Lower leg skin (tissue), 4 donors: ENCODE results near the gene CCL22. TPM values are rescaled to one million over a fixed set of nuclear protein-coding genes. Genes with fewer than 3 reads are reported as not detected.
"Not testable (repeated sequence)": the region's sequence is repeated elsewhere in the genome, so short reads cannot be mapped to it uniquely, and the experiment has no call there.

Source experiments
- DNase-seq, 2 donors: peaks; one replicate each; pipeline ENCODE4 v3.0.0-alpha.2; 2019; ENCODE audit warnings: low spot score in 2 of 2
- H3K4me3 ChIP-seq: fragments of 200-600 bp; sonication (generic); 2 replicates; pipeline ENCODE4 v1.5.1; 2017; ENCODE audit warnings: mild to moderate bottlenecking, low read depth; ENCODE audit not compliant: poor library complexity, severe bottlenecking
- POLR2A ChIP-seq, 2 donors: fragments of 450-650 bp; IDR thresholded peaks; one replicate each; pipeline ENCODE4 v1.6.1; 2016 to 2017; ENCODE audit warnings: antibody characterized with exemption in 2 of 2, mild to moderate bottlenecking in 1 of 2, moderate library complexity in 1 of 2
- WGBS, 2 donors: methylation state at CpG; one replicate each; pipeline ENCODE4 v1.1.5; 2018; 5-methylcytosine and 5-hydroxymethylcytosine counted together
- intact Hi-C: fragments of 100-400 bp; cut with DNase I; formaldehyde crosslinking; loops from one replicate; pipeline ENCODE4 v1.15.0; 2023; ENCODE audit warnings: low total_unique reads
- total RNA-seq, 4 donors: library from RNA; depleted of rRNA; stranded (reverse); fragments of >200 nt; gene quantifications; one replicate each; pipeline ENCODE4 v1.1.0, GENCODE V29; 2016
- TF ChIP-seq, protein P1 (sequence below), 3 donors: fragments of 450-650 bp; IDR thresholded peaks; one replicate each; pipeline ENCODE4 v1.5.1; 2016; ENCODE audit warnings: antibody characterized with exemption in 3 of 3, mild to moderate bottlenecking in 3 of 3, moderate library complexity in 2 of 3

Gene CCL22
- total RNA-seq, 4 donors from 2014 or later, result 0.99 to 10.1 (median 2.0) TPM

DNA sequence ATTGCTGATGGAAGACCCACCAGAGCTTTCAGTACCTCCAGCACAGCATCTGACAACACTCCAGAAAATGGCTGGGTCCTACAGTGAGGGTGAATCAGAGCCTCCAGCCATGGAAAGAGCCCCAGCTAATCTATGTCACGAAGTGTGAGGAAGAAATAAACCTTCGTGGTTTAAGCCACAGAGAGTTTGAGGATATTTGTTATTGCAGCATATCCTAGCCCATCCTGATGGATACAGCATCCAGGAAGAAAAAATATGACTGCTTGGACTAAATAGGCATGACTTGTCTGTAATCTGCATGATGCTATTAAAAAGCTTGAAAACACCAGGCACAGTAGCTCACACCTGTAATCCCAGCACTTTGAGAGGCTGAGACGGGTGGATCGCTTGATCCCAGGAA lies 32.7 kb downstream of the CCL22 start:
- intact Hi-C loops, result no loop called here
- WGBS, 2 donors, result 70 to 80% methylated on average over 4 of the region's 4 CpGs
- DNase-seq, result no peak
- no peak overlapping the region for H3K4me3 ChIP-seq
- no peak for TF ChIP-seq POLR2A (IDR thresholded peaks at IDR 0.05)
- TF ChIP-seq, protein P1, sequence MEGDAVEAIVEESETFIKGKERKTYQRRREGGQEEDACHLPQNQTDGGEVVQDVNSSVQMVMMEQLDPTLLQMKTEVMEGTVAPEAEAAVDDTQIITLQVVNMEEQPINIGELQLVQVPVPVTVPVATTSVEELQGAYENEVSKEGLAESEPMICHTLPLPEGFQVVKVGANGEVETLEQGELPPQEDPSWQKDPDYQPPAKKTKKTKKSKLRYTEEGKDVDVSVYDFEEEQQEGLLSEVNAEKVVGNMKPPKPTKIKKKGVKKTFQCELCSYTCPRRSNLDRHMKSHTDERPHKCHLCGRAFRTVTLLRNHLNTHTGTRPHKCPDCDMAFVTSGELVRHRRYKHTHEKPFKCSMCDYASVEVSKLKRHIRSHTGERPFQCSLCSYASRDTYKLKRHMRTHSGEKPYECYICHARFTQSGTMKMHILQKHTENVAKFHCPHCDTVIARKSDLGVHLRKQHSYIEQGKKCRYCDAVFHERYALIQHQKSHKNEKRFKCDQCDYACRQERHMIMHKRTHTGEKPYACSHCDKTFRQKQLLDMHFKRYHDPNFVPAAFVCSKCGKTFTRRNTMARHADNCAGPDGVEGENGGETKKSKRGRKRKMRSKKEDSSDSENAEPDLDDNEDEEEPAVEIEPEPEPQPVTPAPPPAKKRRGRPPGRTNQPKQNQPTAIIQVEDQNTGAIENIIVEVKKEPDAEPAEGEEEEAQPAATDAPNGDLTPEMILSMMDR (IDR thresholded peaks at IDR 0.05), result no peak

DNA sequence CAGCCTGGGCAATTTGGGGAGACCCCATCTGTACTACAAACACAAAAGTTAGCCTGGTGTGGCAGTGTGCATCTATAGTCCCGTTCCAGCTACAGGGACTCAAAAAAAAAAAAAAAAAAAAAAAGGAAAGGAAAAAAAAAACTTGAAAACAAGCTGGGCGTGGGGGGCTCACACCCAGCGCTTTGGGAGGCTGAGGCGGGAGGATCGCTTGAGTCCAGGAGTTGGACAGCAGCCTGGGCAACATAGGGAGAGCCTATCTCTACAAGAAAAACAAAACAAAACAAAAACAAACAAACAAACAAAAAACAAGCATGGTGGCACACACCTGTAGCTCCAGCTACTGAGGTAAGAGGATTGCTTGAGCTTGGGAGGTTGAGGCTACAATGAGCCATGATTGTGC lies 33.1 kb downstream of the CCL22 start:
- no peak for DNase-seq
- 77% methylated on average over 5 of the region's 5 CpGs for WGBS, 2 donors
- intact Hi-C loops, result no loop called here
- no peak overlapping the region for H3K4me3 ChIP-seq
- TF ChIP-seq POLR2A (IDR thresholded peaks at IDR 0.05), result no peak
- TF ChIP-seq, protein P1 (IDR thresholded peaks at IDR 0.05), result no peak

DNA sequence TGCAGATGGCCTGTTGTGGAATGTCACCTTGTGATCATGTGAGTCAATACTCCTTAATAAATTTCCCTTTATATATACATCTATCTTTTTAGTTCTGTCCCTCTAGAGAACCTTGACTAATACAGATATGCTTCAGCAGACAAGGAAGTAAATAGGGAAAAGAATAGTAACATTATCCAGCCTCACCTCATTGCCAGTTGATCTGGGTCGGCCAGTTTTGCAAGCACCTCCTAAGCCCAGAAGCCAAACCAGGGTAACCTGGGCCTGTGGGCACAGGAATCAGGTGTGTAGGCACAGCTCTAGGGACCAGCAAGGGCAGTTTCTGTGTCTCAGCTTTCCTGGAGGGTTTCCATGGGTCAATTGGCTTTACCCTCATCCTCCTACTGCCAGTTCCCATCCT lies 34.1 kb downstream of the CCL22 start:
- no peak for DNase-seq
- WGBS, 2 donors, result 30 to 59% methylated on average over 1 of the region's 1 CpG
- TF ChIP-seq POLR2A (IDR thresholded peaks at IDR 0.05), result no peak
- TF ChIP-seq, protein P1 (IDR thresholded peaks at IDR 0.05), result no peak
- H3K4me3 ChIP-seq, result no peak overlapping the region
- intact Hi-C loops, result no loop called here

DNA sequence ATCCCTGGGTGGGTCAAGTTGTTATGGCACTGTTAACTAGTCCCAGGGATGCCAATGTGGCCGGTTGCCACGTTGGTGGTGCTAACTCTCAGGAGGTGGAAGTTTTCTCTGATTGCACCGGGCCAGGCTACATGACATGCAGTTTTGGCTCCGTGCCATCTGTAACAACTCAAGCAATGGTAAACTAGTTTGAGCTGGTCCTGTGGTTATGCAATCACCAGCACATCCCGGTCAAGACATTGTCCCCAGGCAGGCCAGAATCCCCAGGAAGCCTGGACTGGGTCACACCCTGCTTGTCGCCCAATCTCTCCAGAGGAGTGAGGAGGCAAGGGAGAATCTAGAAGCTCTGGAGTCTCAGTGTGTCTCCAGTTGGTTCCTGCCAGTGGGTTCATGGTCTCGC lies 35.9 kb downstream of the CCL22 start:
- H3K4me3 ChIP-seq, result no peak overlapping the region
- no peak for TF ChIP-seq POLR2A (IDR thresholded peaks at IDR 0.05)
- TF ChIP-seq, protein P1 (IDR thresholded peaks at IDR 0.05), result no peak
- intact Hi-C loops, result no loop called here
- DNase-seq, result peak in 1 of 2 donors; percentile 54
- WGBS, 2 donors, result 28 to 33% methylated on average over 7 of the region's 7 CpGs

DNA sequence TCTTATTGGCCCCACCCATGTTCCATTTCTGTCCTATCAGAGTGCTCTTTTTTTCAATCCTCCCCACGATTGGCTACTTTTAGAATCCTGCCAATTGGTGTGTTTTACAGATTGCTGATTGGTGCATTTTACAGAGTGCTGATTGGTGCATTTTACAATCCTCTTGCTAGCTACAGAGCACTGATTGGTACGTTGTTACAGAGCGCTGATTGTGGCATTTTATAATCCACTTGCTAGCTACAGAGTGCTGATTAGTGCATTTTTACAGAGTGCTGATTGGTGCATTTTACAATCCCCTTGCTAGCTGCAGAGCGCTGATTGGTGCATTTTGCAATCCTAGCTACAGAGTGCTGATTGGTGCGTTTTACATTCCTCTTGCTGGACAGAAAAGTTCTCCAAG lies 36.4 kb downstream of the CCL22 start:
- WGBS, 2 donors, result 90 to 92% methylated on average over 5 of the region's 5 CpGs
- no peak overlapping the region for H3K4me3 ChIP-seq
- TF ChIP-seq POLR2A (IDR thresholded peaks at IDR 0.05), result no peak
- TF ChIP-seq, protein P1 (IDR thresholded peaks at IDR 0.05), result no peak
- no peak for DNase-seq
- intact Hi-C loops, result no loop called here

DNA sequence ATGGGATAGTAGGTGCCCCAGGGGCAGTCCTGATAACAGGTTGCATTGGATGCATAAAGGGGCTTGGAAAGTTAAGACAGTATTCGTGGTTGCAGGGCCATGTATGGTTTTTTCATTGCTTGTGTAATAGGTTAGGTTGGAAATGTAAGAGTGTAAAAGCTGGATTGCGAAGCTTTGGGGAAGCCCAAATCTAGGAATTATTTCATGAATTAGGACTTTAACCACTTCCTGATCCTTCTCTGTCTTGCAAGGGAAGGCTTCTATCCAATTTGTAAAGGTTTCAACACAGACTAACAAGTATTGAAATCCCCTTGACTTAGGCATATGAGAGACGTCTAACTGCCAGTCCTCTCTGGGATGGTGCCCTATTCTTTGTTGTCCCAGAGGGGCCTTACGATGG lies 38.2 kb downstream of the CCL22 start:
- TF ChIP-seq, protein P1 (IDR thresholded peaks at IDR 0.05), result no peak
- no peak for TF ChIP-seq POLR2A (IDR thresholded peaks at IDR 0.05)
- WGBS, 2 donors, result 89 to 93% methylated on average over 4 of the region's 4 CpGs
- intact Hi-C loops, result no loop called here

DNA sequence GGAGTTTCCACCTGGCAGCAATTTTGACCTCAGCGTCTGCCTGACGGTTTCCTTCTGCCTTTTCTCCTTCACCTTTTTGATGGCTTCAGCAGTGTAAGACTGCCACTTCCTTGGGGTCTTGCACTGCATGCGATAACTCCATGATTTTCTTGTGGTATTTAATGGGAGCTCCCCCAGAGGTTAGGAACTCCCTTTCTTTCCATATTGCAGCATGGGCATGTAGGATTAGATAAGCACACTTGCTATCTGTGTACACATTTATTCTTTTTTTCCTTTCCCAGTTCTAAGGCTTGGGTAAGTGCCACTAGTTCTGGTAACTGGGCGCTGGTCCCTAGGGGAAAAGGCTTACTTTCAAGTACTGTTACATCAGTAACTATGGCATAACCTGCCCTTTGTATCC lies 38.9 kb downstream of the CCL22 start:
- 85 to 86% methylated on average over 4 of the region's 4 CpGs for WGBS, 2 donors
- DNase-seq, intact Hi-C loops, H3K4me3 ChIP-seq: not testable (repeated sequence)

More for the DNA sequence above, 38.2 kb downstream of the CCL22 start:
- no peak for DNase-seq
- no peak overlapping the region for H3K4me3 ChIP-seq
